ENCODE results near the gene OR2A5.

GRCh38 chr7:144018065-144018464 is 30.7 kb upstream of the OR2A5 start:
- TF ChIP-seq CTCF (IDR thresholded peaks at IDR 0.05) (no peak), POLR2A (IDR thresholded peaks at IDR 0.05) (no peak), EP300 (IDR thresholded peaks at IDR 0.05) (no peak), POLR2AphosphoS5 (IDR thresholded peaks at IDR 0.05) (no peak)
